Activated T-helper 17 cell treated with anti-CD3 and anti-CD28 coated beads, Interleukin-2, amount 50 U/mL, for 72 hours (primary cell): ENCODE data around the gene THRAP3. TPM values are rescaled to one million over a fixed set of nuclear protein-coding genes. Genes with fewer than 3 reads are reported as not detected.

Experiments used
- ATAC-seq: fragments of 150-1000 bp; cut with Tn5 transposase; replicated peaks from 2 replicates; pipeline ENCODE4 v1.10.0; 2021; ENCODE audit warnings: mild to moderate bottlenecking, moderate library complexity
- H3K27ac Mint-ChIP-seq: one replicate; pipeline ENCODE4 v1.8.0; 2022; ENCODE audit warnings: mixed read lengths
- H3K27me3 Mint-ChIP-seq: one replicate; pipeline ENCODE4 v1.8.0; 2022; ENCODE audit warnings: mixed read lengths
- H3K36me3 Mint-ChIP-seq: one replicate; pipeline ENCODE4 v1.8.0; 2022; ENCODE audit warnings: low read depth, mild to moderate bottlenecking, mixed read lengths
- H3K4me1 Mint-ChIP-seq: one replicate; pipeline ENCODE4 v1.8.0; 2022; ENCODE audit warnings: mixed read lengths
- H3K4me3 Mint-ChIP-seq: one replicate; pipeline ENCODE4 v1.8.0; 2022; ENCODE audit warnings: mild to moderate bottlenecking, mixed read lengths
- H3K9me3 Mint-ChIP-seq: one replicate; pipeline ENCODE4 v1.8.0; 2022; ENCODE audit warnings: mixed read lengths
- total RNA-seq, 2 donors: library from RNA; stranded (reverse); gene quantifications; one replicate each; pipeline ENCODE4 v1.2.3, GENCODE V29; 2022

THRAP3 gene
- total RNA-seq, 2 donors from 2014 or later: 115 to 152 TPM

- Mint-ChIP-seq H3K27ac (no peak overlapping the region), H3K9me3 (no peaks in the 10 kb centered on the region), H3K36me3 (peaks cover 6% of the 10 kb centered on the region), H3K4me3 (no peak overlapping the region), H3K27me3 (no peaks in the 10 kb centered on the region), H3K4me1 (peaks cover 9% of the 10 kb centered on the region)
- ATAC-seq: no peak
Measured at GRCh38 chr1:36329817-36330216, 105.6 kb downstream of the THRAP3 start.

GRCh38 chr1:36330940-36331339 lies 106.7 kb downstream of the THRAP3 start:
- Mint-ChIP-seq H3K36me3 (peaks cover 6% of the 10 kb centered on the region), H3K9me3 (no peaks in the 10 kb centered on the region), H3K4me1 (peaks cover 9% of the 10 kb centered on the region), H3K27me3 (no peaks in the 10 kb centered on the region), H3K27ac (no peak overlapping the region), H3K4me3 (no peak overlapping the region)
- no peak for ATAC-seq

- Mint-ChIP-seq H3K4me1 (no peaks in the 10 kb centered on the region), H3K4me3 (no peak overlapping the region), H3K36me3 (peaks cover 33% of the 10 kb centered on the region), H3K9me3 (no peaks in the 10 kb centered on the region), H3K27ac (peak overlapping the region; percentile 57), H3K27me3 (no peaks in the 10 kb centered on the region)
- no peak for ATAC-seq
Measured at GRCh38 chr1:36337830-36338229, 113.6 kb downstream of the THRAP3 start.

GRCh38 chr1:36339215-36339614 lies 115.0 kb downstream of the THRAP3 start:
- Mint-ChIP-seq H3K27me3 (no peaks in the 10 kb centered on the region), H3K4me3 (no peak overlapping the region), H3K4me1 (no peaks in the 10 kb centered on the region), H3K27ac (no peak overlapping the region), H3K36me3 (peaks cover 42% of the 10 kb centered on the region), H3K9me3 (no peaks in the 10 kb centered on the region)
- no peak for ATAC-seq

GRCh38 chr1:36339615-36340014 lies 115.4 kb downstream of the THRAP3 start:
- H3K27ac Mint-ChIP-seq: no peak overlapping the region
- H3K27me3 Mint-ChIP-seq: no peaks in the 10 kb centered on the region
- H3K36me3 Mint-ChIP-seq: peaks cover 46% of the 10 kb centered on the region
- H3K4me1 Mint-ChIP-seq: no peaks in the 10 kb centered on the region
- no peaks in the 10 kb centered on the region for H3K9me3 Mint-ChIP-seq
- ATAC-seq: no peak
- H3K4me3 Mint-ChIP-seq: no peak overlapping the region

GRCh38 chr1:36341626-36342320 lies 117.5 kb downstream of the THRAP3 start:
- no peak overlapping the region for H3K4me3 Mint-ChIP-seq

GRCh38 chr1:36342426-36343185 lies 118.4 kb downstream of the THRAP3 start:
- no peak overlapping the region for H3K27ac Mint-ChIP-seq
- peak; percentile 86 for ATAC-seq
- H3K27me3 Mint-ChIP-seq: no peaks in the 10 kb centered on the region
- H3K4me1 Mint-ChIP-seq: no peaks in the 10 kb centered on the region
- H3K4me3 Mint-ChIP-seq: no peak overlapping the region
- H3K36me3 Mint-ChIP-seq: peaks cover 75% of the 10 kb centered on the region
- H3K9me3 Mint-ChIP-seq: no peaks in the 10 kb centered on the region

More at GRCh38 chr1:36341626-36342320, 117.5 kb downstream of the THRAP3 start:
- no peak for ATAC-seq
- H3K27me3 Mint-ChIP-seq: no peaks in the 10 kb centered on the region
- no peak overlapping the region for H3K27ac Mint-ChIP-seq
- no peaks in the 10 kb centered on the region for H3K9me3 Mint-ChIP-seq
- no peaks in the 10 kb centered on the region for H3K4me1 Mint-ChIP-seq
- H3K36me3 Mint-ChIP-seq: peaks cover 67% of the 10 kb centered on the region

- no peaks in the 10 kb centered on the region for H3K9me3 Mint-ChIP-seq
- H3K27ac Mint-ChIP-seq: no peak overlapping the region
- H3K4me1 Mint-ChIP-seq: no peaks in the 10 kb centered on the region
- no peaks in the 10 kb centered on the region for H3K27me3 Mint-ChIP-seq
- H3K36me3 Mint-ChIP-seq: peaks cover 87% of the 10 kb centered on the region
- no peak overlapping the region for H3K4me3 Mint-ChIP-seq
- no peak for ATAC-seq
Measured at GRCh38 chr1:36343651-36344394, 119.6 kb downstream of the THRAP3 start.

- Mint-ChIP-seq H3K27me3 (no peaks in the 10 kb centered on the region), H3K4me3 (no peak overlapping the region), H3K36me3 (peaks cover 84% of the 10 kb centered on the region), H3K9me3 (no peaks in the 10 kb centered on the region), H3K4me1 (no peaks in the 10 kb centered on the region), H3K27ac (peak overlapping the region; percentile 61)
- no peak for ATAC-seq
Measured at GRCh38 chr1:36344395-36344680, 120.1 kb downstream of the THRAP3 start.

GRCh38 chr1:36345353-36345752 lies 121.1 kb downstream of the THRAP3 start:
- peaks cover 79% of the 10 kb centered on the region for H3K36me3 Mint-ChIP-seq

GRCh38 chr1:36346741-36347370 lies 122.6 kb downstream of the THRAP3 start:
- Mint-ChIP-seq H3K4me3 (no peak overlapping the region), H3K4me1 (peaks cover 10% of the 10 kb centered on the region), H3K9me3 (no peaks in the 10 kb centered on the region), H3K27ac (no peak overlapping the region), H3K36me3 (peaks cover 69% of the 10 kb centered on the region), H3K27me3 (no peaks in the 10 kb centered on the region)
- ATAC-seq: no peak

More at GRCh38 chr1:36345353-36345752, 121.1 kb downstream of the THRAP3 start:
- ATAC-seq: no peak
- no peaks in the 10 kb centered on the region for H3K9me3 Mint-ChIP-seq
- H3K4me1 Mint-ChIP-seq: peaks cover 2% of the 10 kb centered on the region
- H3K4me3 Mint-ChIP-seq: no peak overlapping the region
- H3K27me3 Mint-ChIP-seq: no peaks in the 10 kb centered on the region
- H3K27ac Mint-ChIP-seq: no peak overlapping the region

- no peaks in the 10 kb centered on the region for H3K9me3 Mint-ChIP-seq
- ATAC-seq: no peak
- H3K36me3 Mint-ChIP-seq: peaks cover 66% of the 10 kb centered on the region
- no peak overlapping the region for H3K4me3 Mint-ChIP-seq
- H3K27ac Mint-ChIP-seq: no peak overlapping the region
- H3K27me3 Mint-ChIP-seq: no peaks in the 10 kb centered on the region
- H3K4me1 Mint-ChIP-seq: peaks cover 18% of the 10 kb centered on the region
Measured at GRCh38 chr1:36349241-36349671, 125.0 kb downstream of the THRAP3 start.

GRCh38 chr1:36349839-36350238 lies 125.6 kb downstream of the THRAP3 start:
- Mint-ChIP-seq H3K27ac (no peak overlapping the region), H3K36me3 (peaks cover 66% of the 10 kb centered on the region), H3K4me3 (peak overlapping the region; percentile 58), H3K27me3 (no peaks in the 10 kb centered on the region), H3K9me3 (no peaks in the 10 kb centered on the region), H3K4me1 (peaks cover 18% of the 10 kb centered on the region)
- no peak for ATAC-seq

- H3K27ac Mint-ChIP-seq: peak overlapping the region; percentile 81
- peaks cover 18% of the 10 kb centered on the region for H3K4me1 Mint-ChIP-seq
- no peaks in the 10 kb centered on the region for H3K9me3 Mint-ChIP-seq
- H3K4me3 Mint-ChIP-seq: peak overlapping the region; percentile 58
- H3K36me3 Mint-ChIP-seq: peaks cover 64% of the 10 kb centered on the region
- ATAC-seq: peak; percentile 93
- H3K27me3 Mint-ChIP-seq: no peaks in the 10 kb centered on the region
Measured at GRCh38 chr1:36350659-36351226, 126.5 kb downstream of the THRAP3 start.
